Keratinocyte (primary cell): ENCODE results near the gene ABCC9.

Experiments
- EZH2 ChIP-seq: IDR thresholded peaks from one replicate; pipeline ENCODE4 v1.6.1; 2012; ENCODE audit warnings: inconsistent platforms, mild to moderate bottlenecking, low read length, moderate library complexity
- TF ChIP-seq, protein P1 (sequence below), 3 experiments: IDR thresholded peaks in 1 of 3; conservative IDR thresholded peaks in 1 of 3; optimal IDR thresholded peaks in 1 of 3; 2 replicates in 2 of 3; 3 replicates in 1 of 3; pipeline versions ENCODE3 to v1.5.1; 2011; ENCODE audit warnings: low read length in 3 of 3, mild to moderate bottlenecking in 3 of 3, moderate library complexity in 2 of 3, control low read depth in 1 of 3, inconsistent platforms in 1 of 3; ENCODE audit not compliant: insufficient read depth in 2 of 3; ENCODE audit errors: extremely low read depth in 1 of 3

DNA sequence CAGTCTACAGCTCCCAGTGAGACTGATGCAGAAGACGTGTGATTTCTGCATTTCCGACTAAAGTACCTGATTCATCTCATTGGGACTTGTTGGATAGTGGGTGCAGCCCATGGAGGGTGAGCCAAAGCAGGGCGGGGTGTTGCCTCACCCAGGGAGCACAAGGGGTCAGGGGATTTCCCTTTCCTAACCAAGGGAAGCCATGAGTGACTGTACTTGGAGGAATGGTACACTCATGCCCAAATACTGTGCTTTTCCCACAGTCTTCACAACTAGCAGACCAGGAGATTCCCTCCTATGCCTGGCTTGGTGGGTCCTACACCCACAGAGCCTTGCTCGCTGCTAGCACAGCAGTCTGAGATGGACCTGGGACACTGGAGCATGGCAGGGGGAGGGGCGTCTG is 21.0 kb upstream of the ABCC9 start:
- TF ChIP-seq, protein P1, sequence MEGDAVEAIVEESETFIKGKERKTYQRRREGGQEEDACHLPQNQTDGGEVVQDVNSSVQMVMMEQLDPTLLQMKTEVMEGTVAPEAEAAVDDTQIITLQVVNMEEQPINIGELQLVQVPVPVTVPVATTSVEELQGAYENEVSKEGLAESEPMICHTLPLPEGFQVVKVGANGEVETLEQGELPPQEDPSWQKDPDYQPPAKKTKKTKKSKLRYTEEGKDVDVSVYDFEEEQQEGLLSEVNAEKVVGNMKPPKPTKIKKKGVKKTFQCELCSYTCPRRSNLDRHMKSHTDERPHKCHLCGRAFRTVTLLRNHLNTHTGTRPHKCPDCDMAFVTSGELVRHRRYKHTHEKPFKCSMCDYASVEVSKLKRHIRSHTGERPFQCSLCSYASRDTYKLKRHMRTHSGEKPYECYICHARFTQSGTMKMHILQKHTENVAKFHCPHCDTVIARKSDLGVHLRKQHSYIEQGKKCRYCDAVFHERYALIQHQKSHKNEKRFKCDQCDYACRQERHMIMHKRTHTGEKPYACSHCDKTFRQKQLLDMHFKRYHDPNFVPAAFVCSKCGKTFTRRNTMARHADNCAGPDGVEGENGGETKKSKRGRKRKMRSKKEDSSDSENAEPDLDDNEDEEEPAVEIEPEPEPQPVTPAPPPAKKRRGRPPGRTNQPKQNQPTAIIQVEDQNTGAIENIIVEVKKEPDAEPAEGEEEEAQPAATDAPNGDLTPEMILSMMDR (optimal IDR thresholded peaks at IDR 0.05 in 1 of 3, IDR thresholded peaks at IDR 0.05 in 1 of 3, conservative IDR thresholded peaks at IDR 0.05 in 1 of 3; ENCODE audit: extremely low read depth in 1 of 3, insufficient read depth in 2 of 3, low read length in 3 of 3), result no peak
- no peak for TF ChIP-seq EZH2
